ENCODE results near the gene PAPPA. TPM values are rescaled to one million over a fixed set of nuclear protein-coding genes. Genes with fewer than 3 reads are reported as not detected.

Gene PAPPA
- total RNA-seq, 1 donor from 2014 or later, result 1.3 TPM

GRCh38 chr9:116422119-116422979 lies 268.8 kb downstream of the PAPPA start:
- no peaks in the 10 kb centered on the region for H3K27me3 ChIP-seq (ENCODE audit: control insufficient read depth, insufficient read depth, low read length)
- DNase-seq (ENCODE audit: low read depth) (no peak), FAIRE-seq (no peak)
- H3K4me3 ChIP-seq (ENCODE audit: low read depth, low read length), result no peak overlapping the region
- no peak for TF ChIP-seq CTCF (IDR thresholded peaks at IDR 0.05; ENCODE audit: insufficient read depth, low read length, severe bottlenecking)
- no peaks in the 10 kb centered on the region for H3K36me3 ChIP-seq (ENCODE audit: control insufficient read depth, insufficient read depth, low read length)

GRCh38 chr9:116423149-116423548 lies 269.6 kb downstream of the PAPPA start:
- H3K4me3 ChIP-seq (ENCODE audit: low read depth, low read length), result no peak overlapping the region
- H3K27me3 ChIP-seq (ENCODE audit: control insufficient read depth, insufficient read depth, low read length), result no peaks in the 10 kb centered on the region
- DNase-seq (ENCODE audit: low read depth) (no peak), FAIRE-seq (no peak)
- no peak for TF ChIP-seq CTCF (IDR thresholded peaks at IDR 0.05; ENCODE audit: insufficient read depth, low read length, severe bottlenecking)
- H3K36me3 ChIP-seq (ENCODE audit: control insufficient read depth, insufficient read depth, low read length), result no peaks in the 10 kb centered on the region

- DNase-seq (ENCODE audit: low read depth), result no peak
Measured at GRCh38 chr9:116425244-116425643, 271.7 kb downstream of the PAPPA start.

GRCh38 chr9:116430849-116431248 lies 277.3 kb downstream of the PAPPA start:
- TF ChIP-seq CTCF (IDR thresholded peaks at IDR 0.05; ENCODE audit: insufficient read depth, low read length, severe bottlenecking), result no peak
- peaks cover 2% of the 10 kb centered on the region for H3K27me3 ChIP-seq (ENCODE audit: control insufficient read depth, insufficient read depth, low read length)
- DNase-seq (ENCODE audit: low read depth) (no peak), FAIRE-seq (no peak)
- no peaks in the 10 kb centered on the region for H3K36me3 ChIP-seq (ENCODE audit: control insufficient read depth, insufficient read depth, low read length)
- H3K4me3 ChIP-seq (ENCODE audit: low read depth, low read length), result no peak overlapping the region

More at GRCh38 chr9:116425244-116425643, 271.7 kb downstream of the PAPPA start:
- no peaks in the 10 kb centered on the region for H3K27me3 ChIP-seq (ENCODE audit: control insufficient read depth, insufficient read depth, low read length)
- no peak for FAIRE-seq
- no peaks in the 10 kb centered on the region for H3K36me3 ChIP-seq (ENCODE audit: control insufficient read depth, insufficient read depth, low read length)
- no peak overlapping the region for H3K4me3 ChIP-seq (ENCODE audit: low read depth, low read length)
- TF ChIP-seq CTCF (IDR thresholded peaks at IDR 0.05; ENCODE audit: insufficient read depth, low read length, severe bottlenecking), result no peak

GRCh38 chr9:116432051-116432450 lies 278.5 kb downstream of the PAPPA start:
- no peak for FAIRE-seq
- Histone ChIP-seq H3K36me3 (ENCODE audit: control insufficient read depth, insufficient read depth, low read length) (no peaks in the 10 kb centered on the region), H3K4me3 (ENCODE audit: low read depth, low read length) (no peak overlapping the region), H3K27me3 (ENCODE audit: control insufficient read depth, insufficient read depth, low read length) (peaks cover 2% of the 10 kb centered on the region)
- no peak for DNase-seq (ENCODE audit: low read depth)
- TF ChIP-seq CTCF (IDR thresholded peaks at IDR 0.05; ENCODE audit: insufficient read depth, low read length, severe bottlenecking), result no peak
